Activated naive CD4-positive, alpha-beta T cell treated with anti-CD3 and anti-CD28 coated beads, Interleukin-2, amount 50 U/mL, for 16 hours (primary cell): ENCODE data around the gene ASPN.

Experiments used
- DNase-seq: peaks from one replicate; pipeline ENCODE4 v3.0.0-alpha.2; 2020

The ASPN gene

DNA sequence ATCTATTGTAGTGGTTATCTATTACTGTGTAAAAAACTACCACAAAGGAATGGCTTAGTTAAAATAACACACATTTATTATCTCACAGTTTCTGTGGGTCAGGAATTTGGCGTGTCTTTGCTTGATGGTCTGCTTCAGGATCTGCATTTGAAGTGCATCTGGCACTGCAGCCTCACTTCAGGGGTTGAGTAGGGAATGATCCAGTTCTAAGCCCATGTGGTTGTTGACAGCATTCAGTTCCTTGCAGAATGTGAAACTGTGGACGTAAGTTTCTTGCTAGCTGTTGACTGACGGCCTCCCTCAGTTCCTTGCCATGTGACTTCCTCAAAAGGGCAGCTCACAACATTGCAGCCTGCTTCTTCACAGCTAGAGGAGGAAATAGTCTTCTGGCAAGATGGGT lies 75.8 kb downstream of the ASPN start:
- DNase-seq = no peak
